Nephron progenitor cell (in vitro differentiated cells): Measurements from ENCODE around the gene EIF3C.
"Not testable (repeated sequence)": the region's sequence is repeated elsewhere in the genome, so short reads cannot be mapped to it uniquely, and the experiment has no call there.

Experiments
- DNase-seq: peaks from one replicate; pipeline ENCODE4 v3.0.0; 2021
- H3K27ac Mint-ChIP-seq: 2 replicates; pipeline ENCODE4 v1.8.0; 2021; ENCODE audit warnings: mild to moderate bottlenecking, moderate library complexity, mixed read lengths
- H3K27me3 Mint-ChIP-seq: 2 replicates; pipeline ENCODE4 v1.8.0; 2021; ENCODE audit warnings: mild to moderate bottlenecking, low read depth, mixed read lengths; ENCODE audit not compliant: poor library complexity
- H3K36me3 Mint-ChIP-seq: 2 replicates; pipeline ENCODE4 v1.8.0; 2021; ENCODE audit warnings: low read depth, mixed read lengths
- H3K4me1 Mint-ChIP-seq: 2 replicates; pipeline ENCODE4 v1.8.0; 2021; ENCODE audit warnings: mixed read lengths
- H3K4me3 Mint-ChIP-seq: 2 replicates; pipeline ENCODE4 v1.8.0; 2021; ENCODE audit warnings: mild to moderate bottlenecking, moderate library complexity, mixed read lengths
- H3K9me3 Mint-ChIP-seq: 2 replicates; pipeline ENCODE4 v1.8.0; 2021; ENCODE audit warnings: mild to moderate bottlenecking, moderate library complexity, mixed read lengths

Gene EIF3C, protein sequence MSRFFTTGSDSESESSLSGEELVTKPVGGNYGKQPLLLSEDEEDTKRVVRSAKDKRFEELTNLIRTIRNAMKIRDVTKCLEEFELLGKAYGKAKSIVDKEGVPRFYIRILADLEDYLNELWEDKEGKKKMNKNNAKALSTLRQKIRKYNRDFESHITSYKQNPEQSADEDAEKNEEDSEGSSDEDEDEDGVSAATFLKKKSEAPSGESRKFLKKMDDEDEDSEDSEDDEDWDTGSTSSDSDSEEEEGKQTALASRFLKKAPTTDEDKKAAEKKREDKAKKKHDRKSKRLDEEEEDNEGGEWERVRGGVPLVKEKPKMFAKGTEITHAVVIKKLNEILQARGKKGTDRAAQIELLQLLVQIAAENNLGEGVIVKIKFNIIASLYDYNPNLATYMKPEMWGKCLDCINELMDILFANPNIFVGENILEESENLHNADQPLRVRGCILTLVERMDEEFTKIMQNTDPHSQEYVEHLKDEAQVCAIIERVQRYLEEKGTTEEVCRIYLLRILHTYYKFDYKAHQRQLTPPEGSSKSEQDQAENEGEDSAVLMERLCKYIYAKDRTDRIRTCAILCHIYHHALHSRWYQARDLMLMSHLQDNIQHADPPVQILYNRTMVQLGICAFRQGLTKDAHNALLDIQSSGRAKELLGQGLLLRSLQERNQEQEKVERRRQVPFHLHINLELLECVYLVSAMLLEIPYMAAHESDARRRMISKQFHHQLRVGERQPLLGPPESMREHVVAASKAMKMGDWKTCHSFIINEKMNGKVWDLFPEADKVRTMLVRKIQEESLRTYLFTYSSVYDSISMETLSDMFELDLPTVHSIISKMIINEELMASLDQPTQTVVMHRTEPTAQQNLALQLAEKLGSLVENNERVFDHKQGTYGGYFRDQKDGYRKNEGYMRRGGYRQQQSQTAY

DNA sequence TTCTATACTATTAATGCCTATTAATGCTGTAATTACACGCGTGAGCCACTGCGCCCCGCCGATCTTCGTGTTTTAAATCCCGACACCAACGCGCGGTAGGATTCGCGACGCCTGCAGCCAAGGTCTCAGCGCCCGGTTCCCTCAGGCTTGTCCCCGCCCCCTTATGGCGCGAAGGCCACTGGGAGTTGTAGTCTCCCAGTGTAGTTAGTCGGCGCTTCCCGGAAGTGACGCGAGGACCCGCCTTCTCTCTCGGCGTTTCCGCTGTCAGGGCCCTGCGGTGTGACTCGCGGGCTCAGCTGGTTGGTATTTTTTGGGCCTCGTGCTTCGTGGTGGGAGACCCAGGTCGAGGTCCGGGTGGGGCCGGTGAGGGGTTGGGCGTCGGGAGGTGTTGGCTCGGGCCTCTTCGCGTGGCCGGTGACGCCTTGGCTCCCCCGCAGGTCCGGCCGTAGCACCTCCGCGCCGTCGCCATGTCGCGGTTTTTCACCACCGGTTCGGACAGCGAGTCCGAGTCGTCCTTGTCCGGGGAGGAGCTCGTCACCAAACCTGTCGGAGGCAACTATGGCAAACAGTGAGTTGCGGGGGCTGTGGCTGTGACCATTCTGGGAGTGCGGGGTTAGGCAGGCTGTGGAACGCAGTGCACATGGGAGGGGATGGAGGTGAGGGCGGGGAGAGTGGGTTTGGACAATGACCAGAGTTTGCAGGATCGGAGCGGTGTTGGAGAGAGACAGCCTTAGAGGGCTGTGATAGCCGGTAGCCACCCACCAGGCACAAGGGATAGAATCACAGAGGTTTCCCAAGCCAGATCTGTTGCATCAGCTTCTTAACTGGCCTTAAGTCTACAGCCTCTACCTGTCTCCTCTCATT lies at the start of gene EIF3C:
EIF3C (plus strand) TSS at position 245 of the 864 bp plus-strand sequence; CDS start at position 468, 223 bp downstream.
- H3K27ac Mint-ChIP-seq, DNase-seq, H3K9me3 Mint-ChIP-seq, H3K36me3 Mint-ChIP-seq, H3K27me3 Mint-ChIP-seq, H3K4me1 Mint-ChIP-seq: not testable (repeated sequence)
- H3K4me3 Mint-ChIP-seq: peak within 1 kb of the TSS; percentile 76

DNA sequence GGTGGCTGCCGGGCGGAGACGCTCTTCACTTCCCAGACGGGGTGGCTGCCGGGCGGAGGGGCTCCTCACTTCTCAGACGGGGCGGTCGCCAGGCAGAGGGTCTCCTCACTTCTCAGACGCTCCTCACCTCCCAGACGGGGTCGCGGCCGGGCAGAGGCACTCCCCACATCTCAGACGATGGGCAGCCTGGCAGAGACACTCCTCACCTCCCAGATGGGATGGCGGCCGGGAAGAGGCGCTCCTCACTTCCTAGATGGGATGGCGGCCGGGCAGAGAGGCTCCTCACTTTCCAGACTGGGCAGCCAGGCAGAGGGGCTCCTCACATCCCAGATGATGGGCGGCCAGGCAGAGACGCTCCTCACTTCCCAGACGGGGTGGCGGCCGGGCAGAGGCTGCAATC lies 45.0 kb upstream of the EIF3C start:
- H3K9me3 Mint-ChIP-seq, H3K4me1 Mint-ChIP-seq, H3K36me3 Mint-ChIP-seq, H3K27ac Mint-ChIP-seq, H3K4me3 Mint-ChIP-seq, DNase-seq, H3K27me3 Mint-ChIP-seq: not testable (repeated sequence)

DNA sequence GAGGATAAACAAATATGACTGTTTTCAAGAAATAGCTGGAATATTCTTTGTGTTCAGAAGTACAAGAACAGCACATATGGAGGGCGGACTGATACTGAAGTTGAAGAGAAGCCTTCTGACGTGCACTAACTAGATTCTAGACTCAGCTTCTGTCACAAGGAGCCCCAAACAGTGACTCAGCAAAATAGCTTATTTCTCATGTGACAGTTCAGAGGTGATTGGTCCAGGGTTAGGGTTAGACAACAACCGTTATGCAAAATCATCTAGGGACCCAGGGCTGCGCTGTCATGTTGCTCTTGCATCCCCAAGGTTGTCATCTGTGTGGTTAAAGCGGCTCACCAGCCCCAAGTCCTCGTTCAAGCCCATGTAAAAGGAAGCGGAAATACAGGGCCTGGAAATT lies 43.8 kb upstream of the EIF3C start:
- not testable (repeated sequence) for H3K27me3 Mint-ChIP-seq, H3K36me3 Mint-ChIP-seq, H3K9me3 Mint-ChIP-seq, H3K4me1 Mint-ChIP-seq, DNase-seq, H3K27ac Mint-ChIP-seq, H3K4me3 Mint-ChIP-seq

DNA sequence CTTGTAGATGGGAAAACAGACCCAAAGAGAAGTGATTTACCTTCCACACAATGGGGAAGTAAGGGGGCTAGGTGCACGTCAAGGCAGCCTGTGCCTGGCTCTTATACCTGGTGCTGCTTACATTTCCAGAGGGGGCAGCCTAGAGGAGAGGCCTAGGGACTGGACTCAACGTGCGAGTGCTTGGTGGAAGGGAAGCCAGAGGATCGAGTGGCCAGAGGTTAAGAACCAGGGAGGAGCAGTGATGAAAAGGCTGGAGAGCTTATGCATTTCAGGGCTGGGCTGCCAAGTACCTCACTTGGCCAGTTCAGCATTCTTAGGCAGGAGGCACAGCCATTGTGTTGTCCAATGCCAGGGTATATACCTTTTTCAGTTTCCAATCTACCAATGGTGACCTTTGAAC lies 43.1 kb upstream of the EIF3C start:
- not testable (repeated sequence) for H3K27me3 Mint-ChIP-seq, H3K9me3 Mint-ChIP-seq, H3K36me3 Mint-ChIP-seq, DNase-seq, H3K4me1 Mint-ChIP-seq, H3K4me3 Mint-ChIP-seq, H3K27ac Mint-ChIP-seq

DNA sequence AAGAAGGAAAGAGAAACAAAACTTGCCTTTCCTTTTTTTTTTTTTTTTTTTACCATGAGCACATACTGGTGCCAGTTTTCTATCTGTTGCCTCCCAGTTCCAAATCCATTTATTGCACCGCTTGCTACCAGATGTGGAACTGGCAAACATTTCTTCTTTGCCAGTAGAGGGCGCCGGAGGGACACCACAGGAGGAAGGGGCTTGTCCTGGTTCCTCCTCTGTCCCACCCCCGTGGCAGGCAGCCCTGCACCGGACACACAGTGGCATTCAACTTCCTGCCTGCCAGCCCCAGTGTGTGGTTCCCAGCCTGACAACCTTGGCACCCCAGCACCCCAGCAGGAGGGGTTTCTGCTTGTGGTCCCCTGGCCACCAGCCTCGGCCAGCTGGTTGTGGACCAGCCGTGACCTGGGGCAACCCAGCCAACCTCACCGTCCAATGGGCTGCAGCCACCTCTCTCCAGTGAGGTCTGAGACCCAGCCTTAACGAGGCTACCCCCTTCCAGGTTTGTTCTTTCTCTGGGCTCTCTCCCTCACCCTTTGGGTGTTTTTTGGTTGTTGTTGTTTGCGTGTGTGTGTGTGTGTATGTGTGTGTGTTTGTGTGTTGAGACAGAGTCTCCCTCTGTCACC lies 22.8 kb upstream of the EIF3C start:
- not testable (repeated sequence) for DNase-seq

DNA sequence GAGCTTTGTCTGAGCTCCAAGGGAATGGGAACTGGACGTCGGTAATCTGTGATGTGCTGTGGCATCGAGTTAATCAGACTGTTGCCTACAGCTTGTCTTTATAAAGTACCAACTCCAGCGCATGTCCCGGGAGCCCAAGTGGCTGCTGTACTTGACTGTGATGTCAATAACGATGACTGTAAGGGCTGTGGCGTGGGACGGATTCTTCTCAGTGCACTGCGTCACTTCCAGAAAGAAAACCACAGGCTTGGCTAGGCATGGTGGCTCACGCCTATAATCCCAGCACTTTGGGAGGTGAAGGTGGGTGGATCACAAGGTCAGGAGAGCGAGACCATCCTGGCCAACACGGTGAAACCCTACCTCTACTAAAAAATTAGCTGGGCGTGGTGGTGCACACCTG lies 21.8 kb upstream of the EIF3C start:
- H3K9me3 Mint-ChIP-seq, H3K36me3 Mint-ChIP-seq, H3K27me3 Mint-ChIP-seq, H3K27ac Mint-ChIP-seq, H3K4me1 Mint-ChIP-seq, H3K4me3 Mint-ChIP-seq, DNase-seq: not testable (repeated sequence)

More for the DNA sequence above, 22.8 kb upstream of the EIF3C start:
- not testable (repeated sequence) for H3K9me3 Mint-ChIP-seq, H3K36me3 Mint-ChIP-seq, H3K4me3 Mint-ChIP-seq, H3K27me3 Mint-ChIP-seq, H3K4me1 Mint-ChIP-seq, H3K27ac Mint-ChIP-seq

DNA sequence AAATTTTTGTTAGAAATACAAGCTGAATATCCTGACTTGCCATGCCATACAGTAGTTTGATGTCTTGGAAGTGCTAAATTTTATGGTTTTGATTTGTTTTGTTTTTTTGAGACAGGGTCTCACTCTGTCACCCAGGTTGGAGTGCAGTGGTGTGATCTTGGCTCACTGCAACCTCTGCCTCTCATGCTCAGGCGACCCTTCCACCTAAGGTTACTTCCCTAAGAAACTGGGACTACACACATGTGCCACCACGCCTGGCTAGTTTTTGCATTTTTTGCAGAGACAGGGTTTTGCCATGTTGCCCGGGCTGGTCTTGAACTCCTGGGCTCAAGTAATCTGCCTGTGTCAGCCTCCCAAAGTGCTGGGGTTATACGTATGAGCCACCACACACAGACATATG lies 19.5 kb upstream of the EIF3C start:
- H3K36me3 Mint-ChIP-seq, H3K4me1 Mint-ChIP-seq, H3K9me3 Mint-ChIP-seq, H3K4me3 Mint-ChIP-seq, H3K27ac Mint-ChIP-seq, DNase-seq, H3K27me3 Mint-ChIP-seq: not testable (repeated sequence)

DNA sequence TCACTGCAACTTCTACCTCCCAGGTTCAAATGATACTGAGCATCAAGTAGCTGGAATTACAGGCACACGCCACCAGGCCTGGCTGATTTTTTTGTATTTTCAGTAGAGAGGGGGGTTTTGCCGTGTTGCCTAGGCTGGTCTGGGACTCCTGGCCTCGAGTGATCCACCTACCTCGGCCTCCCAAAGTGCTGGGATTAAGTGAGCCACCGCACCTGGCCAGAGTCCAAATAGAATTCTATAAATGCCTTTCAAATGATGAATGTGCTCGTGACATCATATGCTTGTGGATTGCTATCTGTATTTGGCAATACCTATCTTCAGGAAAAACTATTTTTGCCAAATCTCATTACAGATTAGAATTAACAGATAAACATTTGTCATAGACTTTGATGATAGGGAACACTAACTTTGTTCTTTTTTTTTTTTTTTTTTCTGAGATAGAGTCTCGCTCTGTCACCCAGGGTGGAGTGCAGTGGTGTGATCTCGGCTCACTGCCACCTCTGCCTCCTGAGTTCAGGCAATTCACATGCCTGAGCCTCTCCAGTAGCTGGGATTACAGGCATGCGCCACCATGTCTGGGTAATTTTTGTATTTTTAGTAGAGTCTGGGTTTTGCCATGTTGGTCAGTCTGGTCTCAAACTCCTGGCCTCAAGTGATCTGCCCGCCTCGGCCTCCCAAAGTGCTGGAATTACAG lies 17.9 kb upstream of the EIF3C start:
- H3K4me3 Mint-ChIP-seq, H3K4me1 Mint-ChIP-seq, DNase-seq, H3K36me3 Mint-ChIP-seq, H3K27me3 Mint-ChIP-seq, H3K9me3 Mint-ChIP-seq, H3K27ac Mint-ChIP-seq: not testable (repeated sequence)

DNA sequence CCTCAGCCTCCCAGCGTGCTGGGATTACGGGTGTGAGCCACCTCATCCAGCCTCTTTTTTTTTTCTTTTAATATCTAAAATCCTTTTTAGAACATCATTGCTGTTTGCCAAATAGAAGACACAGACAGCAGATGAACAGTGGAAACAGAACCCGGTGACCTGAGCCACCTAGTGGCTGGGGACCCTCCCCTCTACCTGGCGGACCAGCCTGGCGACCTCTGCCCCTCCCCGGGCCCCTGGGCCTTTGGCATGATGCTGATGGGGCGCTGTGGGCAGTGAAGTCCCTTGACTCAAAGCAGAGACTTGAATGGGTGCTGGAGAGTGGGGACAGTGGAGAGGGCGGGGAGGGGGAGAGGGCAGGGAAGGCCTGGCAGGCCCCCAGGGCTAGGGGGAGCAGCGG lies 11.5 kb upstream of the EIF3C start:
- H3K9me3 Mint-ChIP-seq, H3K27ac Mint-ChIP-seq, H3K27me3 Mint-ChIP-seq, H3K4me1 Mint-ChIP-seq, H3K4me3 Mint-ChIP-seq, DNase-seq, H3K36me3 Mint-ChIP-seq: not testable (repeated sequence)

DNA sequence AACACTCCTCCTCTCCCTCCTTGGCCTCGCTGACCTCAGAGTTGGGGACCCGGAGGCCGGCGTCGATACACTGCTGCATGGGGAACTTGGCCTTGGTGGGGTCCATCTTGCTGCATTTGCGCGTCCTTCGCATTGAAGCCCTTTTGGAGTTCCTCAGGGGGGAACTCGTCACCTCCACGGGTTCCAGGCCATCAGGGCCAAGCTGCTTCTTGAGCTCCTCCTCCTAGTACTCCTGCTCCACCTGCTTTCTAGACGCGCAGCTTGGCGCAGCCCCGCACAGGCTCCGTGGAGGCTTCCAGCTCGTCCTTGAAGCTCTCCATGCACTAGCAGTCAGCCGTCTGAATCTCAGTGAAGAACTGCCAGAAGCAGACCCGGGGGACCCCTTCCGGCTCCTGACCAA lies 10.9 kb upstream of the EIF3C start:
- H3K4me3 Mint-ChIP-seq, H3K27me3 Mint-ChIP-seq, H3K9me3 Mint-ChIP-seq, H3K4me1 Mint-ChIP-seq, H3K27ac Mint-ChIP-seq, H3K36me3 Mint-ChIP-seq, DNase-seq: not testable (repeated sequence)

DNA sequence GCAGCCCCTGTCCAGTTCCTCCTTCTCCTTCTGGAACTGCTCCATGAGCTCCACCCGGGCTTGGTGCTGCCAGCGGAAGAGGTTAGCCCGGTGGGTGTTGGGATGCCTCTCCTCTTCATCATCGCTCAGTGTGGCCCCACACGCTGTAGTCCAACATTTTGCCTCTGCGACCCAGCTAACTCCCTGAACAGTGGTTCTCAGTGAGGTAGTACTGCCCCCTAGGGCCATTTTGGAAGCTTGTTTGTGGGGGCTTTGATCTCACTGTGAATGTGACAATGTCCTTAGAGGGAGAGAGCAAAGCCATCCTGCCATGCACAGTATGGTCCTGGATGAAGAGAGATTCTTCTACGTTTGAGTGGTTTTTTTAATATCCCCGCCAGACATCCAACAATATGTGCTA lies 9.9 kb upstream of the EIF3C start:
- not testable (repeated sequence) for H3K4me1 Mint-ChIP-seq, H3K9me3 Mint-ChIP-seq, H3K36me3 Mint-ChIP-seq, H3K27me3 Mint-ChIP-seq, H3K4me3 Mint-ChIP-seq, H3K27ac Mint-ChIP-seq, DNase-seq

DNA sequence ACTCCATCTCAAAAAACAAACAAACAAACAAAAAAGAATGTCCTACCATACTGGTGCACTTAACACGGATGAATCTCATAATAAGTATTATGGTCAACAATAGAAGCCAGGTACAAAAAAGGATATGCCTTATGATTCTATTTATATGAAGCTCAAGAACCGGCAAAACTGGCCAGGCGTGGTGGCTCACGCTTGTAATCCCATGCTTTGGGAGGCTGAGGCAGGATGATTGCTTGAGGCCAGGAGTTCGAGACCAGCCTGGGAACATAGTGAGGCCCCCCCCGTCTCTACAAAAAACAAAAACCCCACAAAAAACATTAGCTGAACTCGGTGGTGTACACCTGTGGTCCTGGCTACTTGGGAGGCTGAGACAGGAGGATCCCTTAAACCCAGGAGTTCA lies 7.0 kb upstream of the EIF3C start:
- H3K4me1 Mint-ChIP-seq, H3K27me3 Mint-ChIP-seq, DNase-seq, H3K9me3 Mint-ChIP-seq, H3K27ac Mint-ChIP-seq, H3K36me3 Mint-ChIP-seq, H3K4me3 Mint-ChIP-seq: not testable (repeated sequence)

DNA sequence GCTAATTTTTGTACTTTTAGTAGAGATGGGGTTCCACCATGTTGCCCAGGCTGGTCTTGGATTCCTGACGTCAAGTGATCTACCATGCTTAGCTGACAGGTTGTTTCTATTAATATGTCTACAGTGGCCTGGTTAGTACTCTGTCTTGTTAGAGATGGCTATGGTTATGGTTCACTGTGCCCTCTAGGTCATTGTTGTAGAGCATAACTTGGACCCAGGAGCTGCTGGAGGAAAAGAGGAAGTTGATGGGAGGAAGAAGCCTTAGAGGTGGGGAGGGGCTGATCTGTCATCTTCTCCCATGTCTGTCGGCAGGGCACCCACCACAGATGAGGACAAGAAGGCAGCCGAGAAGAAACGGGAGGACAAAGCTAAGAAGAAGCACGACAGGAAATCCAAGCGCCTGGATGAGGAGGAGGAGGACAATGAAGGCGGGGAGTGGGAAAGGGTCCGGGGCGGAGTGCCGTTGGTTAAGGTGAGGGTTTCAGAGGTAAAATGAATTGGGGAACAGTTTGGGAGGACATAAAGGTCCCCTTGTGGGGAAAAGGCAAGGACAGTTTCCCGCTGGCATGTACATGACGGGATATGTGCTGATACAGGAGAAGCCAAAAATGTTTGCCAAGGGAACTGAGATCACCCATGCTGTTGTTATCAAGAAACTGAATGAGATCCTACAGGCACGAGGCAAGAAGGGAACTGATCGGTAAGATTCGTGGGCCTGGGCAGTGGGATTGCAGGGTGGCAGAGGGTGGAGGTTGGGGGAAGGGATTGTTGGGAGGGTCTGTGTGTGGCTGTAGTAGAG lies 11.8 kb downstream of the EIF3C start:
- H3K4me3 Mint-ChIP-seq, H3K9me3 Mint-ChIP-seq, H3K27me3 Mint-ChIP-seq, H3K4me1 Mint-ChIP-seq, H3K36me3 Mint-ChIP-seq, H3K27ac Mint-ChIP-seq, DNase-seq: not testable (repeated sequence)
